UCSD-AML1 (cell line): ENCODE data around the gene SPATS2.

ENCODE experiments used
- DNase-seq: peaks from one replicate; lab custom pipeline; 2025; ENCODE audit not compliant: unreplicated experiment; lab: John Stamatoyannopoulos, UW

SPATS2 gene

GRCh38 chr12:49552014-49552413, 184.8 kb downstream of the SPATS2 start:
- no peak for DNase-seq

GRCh38 chr12:49552425-49552824, 185.2 kb downstream of the SPATS2 start:
- DNase-seq, result no peak

- no peak for DNase-seq
Measured at GRCh38 chr12:49552899-49553298, 185.6 kb downstream of the SPATS2 start.

GRCh38 chr12:49553512-49554088, 186.3 kb downstream of the SPATS2 start:
- DNase-seq, result no peak

GRCh38 chr12:49554266-49554665, 187.0 kb downstream of the SPATS2 start:
- no peak for DNase-seq

- DNase-seq, result no peak
Measured at GRCh38 chr12:49555631-49556390, 188.5 kb downstream of the SPATS2 start.

GRCh38 chr12:49556391-49557186, 189.3 kb downstream of the SPATS2 start:
- DNase-seq, result no peak

- no peak for DNase-seq
Measured at GRCh38 chr12:49557187-49557916, 190.1 kb downstream of the SPATS2 start.

- DNase-seq, result no peak
Measured at GRCh38 chr12:49557917-49558215, 190.6 kb downstream of the SPATS2 start.

- no peak for DNase-seq
Measured at GRCh38 chr12:49558526-49558925, 191.3 kb downstream of the SPATS2 start.

GRCh38 chr12:49559011-49559675, 191.9 kb downstream of the SPATS2 start:
- DNase-seq, result no peak

- DNase-seq, result no peak
Measured at GRCh38 chr12:49560695-49561094, 193.4 kb downstream of the SPATS2 start.

GRCh38 chr12:49562233-49562632, 195.0 kb downstream of the SPATS2 start:
- DNase-seq, result no peak

- DNase-seq, result no peak
Measured at GRCh38 chr12:49562831-49563230, 195.6 kb downstream of the SPATS2 start.

- no peak for DNase-seq
Measured at GRCh38 chr12:49563951-49564685, 196.9 kb downstream of the SPATS2 start.

- DNase-seq, result peak; percentile 34
Measured at GRCh38 chr12:49564686-49565405, 197.6 kb downstream of the SPATS2 start.

- DNase-seq, result no peak
Measured at GRCh38 chr12:49565406-49566265, 198.4 kb downstream of the SPATS2 start.

- DNase-seq, result no peak
Measured at GRCh38 chr12:49566361-49566760, 199.1 kb downstream of the SPATS2 start.

- DNase-seq, result no peak
Measured at GRCh38 chr12:49567302-49567610, 200.0 kb downstream of the SPATS2 start.
